ACHN (cell line): ENCODE data around the gene SPAG8.

ENCODE experiments used
- DNase-seq: peaks from one replicate; pipeline ENCODE4 v3.0.0-alpha.2; 2015
- in situ Hi-C: cut with HindIII; loops from 2 replicates; pipeline ENCODE4 v1.10.0; 2017; ENCODE audit warnings: low sequenced_read_pairs, low pct_ligation_motif_present, low pct_unique_long_range_greater_than_20kb

SPAG8 gene

GRCh38 chr9:35812025-35812602 lies at the start of gene SPAG8:
SPAG8 (minus strand) TSS chr9:35812262; CDS start chr9:35812147, 115 bp downstream.
- peak; percentile 94 for DNase-seq
- in situ Hi-C loops = no loop called here

GRCh38 chr9:35861161-35861897 lies 49.3 kb upstream of the SPAG8 start:
- DNase-seq = no peak
- in situ Hi-C loops = no loop called here

- in situ Hi-C loops = no loop called here
Measured at GRCh38 chr9:35859990-35860339, 47.9 kb upstream of the SPAG8 start.

GRCh38 chr9:35859310-35859989 lies 47.4 kb upstream of the SPAG8 start:
- DNase-seq = peak; percentile 4
- in situ Hi-C loops = no loop called here

More at GRCh38 chr9:35859990-35860339, 47.9 kb upstream of the SPAG8 start:
- no peak for DNase-seq

GRCh38 chr9:35858458-35858857 lies 46.4 kb upstream of the SPAG8 start:
- no peak for DNase-seq
- in situ Hi-C loops = no loop called here

- in situ Hi-C loops = no loop called here
- no peak for DNase-seq
Measured at GRCh38 chr9:35856882-35857281, 44.8 kb upstream of the SPAG8 start.

- DNase-seq = no peak
- in situ Hi-C loops = no loop called here
Measured at GRCh38 chr9:35856206-35856605, 44.1 kb upstream of the SPAG8 start.

GRCh38 chr9:35854091-35854762 lies 42.2 kb upstream of the SPAG8 start:
- in situ Hi-C loops = no loop called here
- DNase-seq = no peak

- in situ Hi-C loops = no loop called here
- DNase-seq = no peak
Measured at GRCh38 chr9:35852876-35853865, 41.1 kb upstream of the SPAG8 start.

- in situ Hi-C loops = no loop called here
Measured at GRCh38 chr9:35852267-35852815, 40.3 kb upstream of the SPAG8 start.

GRCh38 chr9:35847792-35848572 lies 35.9 kb upstream of the SPAG8 start:
- in situ Hi-C loops = no loop called here
- no peak for DNase-seq

More at GRCh38 chr9:35852267-35852815, 40.3 kb upstream of the SPAG8 start:
- DNase-seq = no peak

- DNase-seq = no peak
- in situ Hi-C loops = no loop called here
Measured at GRCh38 chr9:35845824-35846771, 34.0 kb upstream of the SPAG8 start.

- in situ Hi-C loops = no loop called here
Measured at GRCh38 chr9:35844628-35845270, 32.7 kb upstream of the SPAG8 start.

GRCh38 chr9:35842795-35843194 lies 30.7 kb upstream of the SPAG8 start:
- DNase-seq = no peak
- in situ Hi-C loops = no loop called here

More at GRCh38 chr9:35844628-35845270, 32.7 kb upstream of the SPAG8 start:
- DNase-seq = peak; percentile 66

GRCh38 chr9:35842020-35842745 lies 30.1 kb upstream of the SPAG8 start:
- DNase-seq = no peak
- in situ Hi-C loops = no loop called here
